SK-N-SH treated with all-trans-retinoic acid at 6 μM for 48 hours (cell line): ENCODE data around the gene GRIN1.

ENCODE experiments used
- ATAC-seq: fragments of 200-7000 bp; cut with Tn5 transposase; 3 replicates; pipeline ENCODE4 v1.9.1; 2020; ENCODE audit warnings: mild to moderate bottlenecking, moderate library complexity
- ARNTL ChIP-seq: fragments of 450-650 bp; formaldehyde crosslinking; IDR thresholded peaks from 2 replicates; pipeline ENCODE4 v1.5.0; 2020; ENCODE audit warnings: low read depth, mild to moderate bottlenecking, moderate library complexity, borderline replicate concordance
- BACH2 ChIP-seq: fragments of 250-450 bp; sonication (Bioruptor Pico); IDR thresholded peaks from 2 replicates; pipeline ENCODE4 v1.9.0; 2021; ENCODE audit warnings: mild to moderate bottlenecking, borderline replicate concordance
- CSDC2 ChIP-seq: fragments of 250-450 bp; sonication (Bioruptor Pico); IDR thresholded peaks from 2 replicates; pipeline ENCODE4 v1.5.0; 2020; ENCODE audit warnings: mild to moderate bottlenecking, moderate library complexity
- CSRNP3 ChIP-seq: fragments of 250-450 bp; sonication (Bioruptor Pico); IDR thresholded peaks from 2 replicates; pipeline ENCODE4 v1.5.1; 2021; ENCODE audit warnings: mild to moderate bottlenecking, moderate library complexity
- ESRRG ChIP-seq: fragments of 250-450 bp; sonication (Bioruptor Pico); IDR thresholded peaks from 2 replicates; pipeline ENCODE4 v1.6.1; 2021; ENCODE audit warnings: mild to moderate bottlenecking
- GLIS3 ChIP-seq: fragments of 250-450 bp; sonication (Bioruptor Pico); IDR thresholded peaks from 2 replicates; pipeline ENCODE4 v1.5.0; 2020; ENCODE audit warnings: mild to moderate bottlenecking, moderate library complexity
- ISL1 ChIP-seq: fragments of 250-450 bp; sonication (Bioruptor Pico); IDR thresholded peaks from 2 replicates; pipeline ENCODE4 v2.1.2; 2022; ENCODE audit warnings: mild to moderate bottlenecking, moderate library complexity
- OSR1 ChIP-seq: fragments of 250-450 bp; sonication (Bioruptor Pico); IDR thresholded peaks from 2 replicates; pipeline ENCODE4 v1.8.0; 2022; ENCODE audit warnings: moderate library complexity, mild to moderate bottlenecking, inconsistent platforms
- PPARA ChIP-seq: fragments of 250-450 bp; sonication (Bioruptor Pico); IDR thresholded peaks from 2 replicates; pipeline ENCODE4 v1.5.0; 2020; ENCODE audit warnings: mild to moderate bottlenecking, borderline replicate concordance
- RARB ChIP-seq: fragments of 250-450 bp; sonication (Bioruptor Pico); IDR thresholded peaks from 2 replicates; pipeline ENCODE4 v1.8.0; 2021; ENCODE audit warnings: mild to moderate bottlenecking, moderate library complexity
- SNAI2 ChIP-seq: fragments of 250-450 bp; sonication (Bioruptor Pico); IDR thresholded peaks from 2 replicates; pipeline ENCODE4 v1.5.0; 2020; ENCODE audit warnings: mild to moderate bottlenecking, moderate library complexity
- TCF4 ChIP-seq: fragments of 250-450 bp; sonication (Bioruptor Pico); IDR thresholded peaks from 2 replicates; pipeline ENCODE4 v1.8.0; 2021; ENCODE audit warnings: mild to moderate bottlenecking, moderate library complexity, borderline replicate concordance
- TOX ChIP-seq: fragments of 250-450 bp; sonication (Bioruptor Pico); IDR thresholded peaks from 2 replicates; pipeline ENCODE4 v1.8.0; 2021; ENCODE audit warnings: mild to moderate bottlenecking, moderate library complexity, borderline replicate concordance
- ZC3H10 ChIP-seq: fragments of 250-450 bp; sonication (Bioruptor Pico); IDR thresholded peaks from 2 replicates; pipeline ENCODE4 v1.5.1; 2021; ENCODE audit warnings: mild to moderate bottlenecking, moderate library complexity
- ZFP3 ChIP-seq: fragments of 250-450 bp; sonication (Bioruptor Pico); IDR thresholded peaks from 2 replicates; pipeline ENCODE4 v1.5.0; 2020; ENCODE audit warnings: mild to moderate bottlenecking, moderate library complexity
- ZNF565 ChIP-seq: fragments of 450-650 bp; formaldehyde crosslinking; conservative IDR thresholded peaks from 2 replicates; pipeline ENCODE4 v1.5.0; 2020; ENCODE audit warnings: low read depth, mild to moderate bottlenecking, moderate library complexity
- ZNF70 ChIP-seq: fragments of 450-650 bp; formaldehyde crosslinking; IDR thresholded peaks from 2 replicates; pipeline ENCODE4 v1.5.0; 2020; ENCODE audit warnings: mild to moderate bottlenecking, moderate library complexity
- ZNF8 ChIP-seq: fragments of 450-650 bp; formaldehyde crosslinking; IDR thresholded peaks from 2 replicates; pipeline ENCODE4 v1.5.0; 2020; ENCODE audit warnings: mild to moderate bottlenecking, moderate library complexity
- TF ChIP-seq, protein P1 (sequence below): fragments of 250-450 bp; sonication (Bioruptor Pico); IDR thresholded peaks from 2 replicates; pipeline ENCODE4 v1.8.0; 2021; ENCODE audit warnings: low read depth, mild to moderate bottlenecking, moderate library complexity, borderline replicate concordance
- TF ChIP-seq, protein P2 (sequence below): fragments of 250-450 bp; sonication (Bioruptor Pico); IDR thresholded peaks from 2 replicates; pipeline ENCODE4 v1.5.1; 2020; ENCODE audit warnings: low read depth, mild to moderate bottlenecking, moderate library complexity
- TF ChIP-seq, protein P3 (sequence below): fragments of 250-450 bp; sonication (Bioruptor Pico); IDR thresholded peaks from 2 replicates; pipeline ENCODE4 v1.5.0; 2020; ENCODE audit warnings: mild to moderate bottlenecking, moderate library complexity

The GRIN1 gene

GRCh38 chr9:137105814-137106661, 32.9 kb upstream of the GRIN1 start:
- TF ChIP-seq CSDC2 (CRISPR knock-in tag) (no peak), RARB (CRISPR knock-in tag) (no peak), BACH2 (CRISPR knock-in tag) (no peak), ZNF70 (CRISPR knock-in tag) (no peak), GLIS3 (CRISPR knock-in tag) (no peak), TOX (CRISPR knock-in tag) (no peak), SNAI2 (CRISPR knock-in tag) (no peak)
- TF ChIP-seq, protein P1, sequence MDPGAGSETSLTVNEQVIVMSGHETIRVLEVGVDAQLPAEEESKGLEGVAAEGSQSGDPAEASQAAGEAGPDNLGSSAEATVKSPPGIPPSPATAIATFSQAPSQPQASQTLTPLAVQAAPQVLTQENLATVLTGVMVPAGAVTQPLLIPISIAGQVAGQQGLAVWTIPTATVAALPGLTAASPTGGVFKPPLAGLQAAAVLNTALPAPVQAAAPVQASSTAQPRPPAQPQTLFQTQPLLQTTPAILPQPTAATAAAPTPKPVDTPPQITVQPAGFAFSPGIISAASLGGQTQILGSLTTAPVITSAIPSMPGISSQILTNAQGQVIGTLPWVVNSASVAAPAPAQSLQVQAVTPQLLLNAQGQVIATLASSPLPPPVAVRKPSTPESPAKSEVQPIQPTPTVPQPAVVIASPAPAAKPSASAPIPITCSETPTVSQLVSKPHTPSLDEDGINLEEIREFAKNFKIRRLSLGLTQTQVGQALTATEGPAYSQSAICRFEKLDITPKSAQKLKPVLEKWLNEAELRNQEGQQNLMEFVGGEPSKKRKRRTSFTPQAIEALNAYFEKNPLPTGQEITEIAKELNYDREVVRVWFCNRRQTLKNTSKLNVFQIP, result no peak
- ATAC-seq, result no peak

- no peak for TF ChIP-seq GLIS3 (CRISPR knock-in tag)
- TF ChIP-seq PPARA (CRISPR knock-in tag), result no peak
- TF ChIP-seq, protein P2, sequence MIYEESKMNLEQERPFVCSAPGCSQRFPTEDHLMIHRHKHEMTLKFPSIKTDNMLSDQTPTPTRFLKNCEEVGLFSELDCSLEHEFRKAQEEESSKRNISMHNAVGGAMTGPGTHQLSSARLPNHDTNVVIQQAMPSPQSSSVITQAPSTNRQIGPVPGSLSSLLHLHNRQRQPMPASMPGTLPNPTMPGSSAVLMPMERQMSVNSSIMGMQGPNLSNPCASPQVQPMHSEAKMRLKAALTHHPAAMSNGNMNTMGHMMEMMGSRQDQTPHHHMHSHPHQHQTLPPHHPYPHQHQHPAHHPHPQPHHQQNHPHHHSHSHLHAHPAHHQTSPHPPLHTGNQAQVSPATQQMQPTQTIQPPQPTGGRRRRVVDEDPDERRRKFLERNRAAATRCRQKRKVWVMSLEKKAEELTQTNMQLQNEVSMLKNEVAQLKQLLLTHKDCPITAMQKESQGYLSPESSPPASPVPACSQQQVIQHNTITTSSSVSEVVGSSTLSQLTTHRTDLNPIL (CRISPR knock-in tag), result no peak
- no peak for TF ChIP-seq BACH2 (CRISPR knock-in tag)
- no peak for TF ChIP-seq ZNF565 (CRISPR knock-in tag)
- no peak for TF ChIP-seq ARNTL (CRISPR knock-in tag)
- TF ChIP-seq ZNF70 (CRISPR knock-in tag), result no peak
- TF ChIP-seq ZC3H10, result no peak
- TF ChIP-seq, protein P3, sequence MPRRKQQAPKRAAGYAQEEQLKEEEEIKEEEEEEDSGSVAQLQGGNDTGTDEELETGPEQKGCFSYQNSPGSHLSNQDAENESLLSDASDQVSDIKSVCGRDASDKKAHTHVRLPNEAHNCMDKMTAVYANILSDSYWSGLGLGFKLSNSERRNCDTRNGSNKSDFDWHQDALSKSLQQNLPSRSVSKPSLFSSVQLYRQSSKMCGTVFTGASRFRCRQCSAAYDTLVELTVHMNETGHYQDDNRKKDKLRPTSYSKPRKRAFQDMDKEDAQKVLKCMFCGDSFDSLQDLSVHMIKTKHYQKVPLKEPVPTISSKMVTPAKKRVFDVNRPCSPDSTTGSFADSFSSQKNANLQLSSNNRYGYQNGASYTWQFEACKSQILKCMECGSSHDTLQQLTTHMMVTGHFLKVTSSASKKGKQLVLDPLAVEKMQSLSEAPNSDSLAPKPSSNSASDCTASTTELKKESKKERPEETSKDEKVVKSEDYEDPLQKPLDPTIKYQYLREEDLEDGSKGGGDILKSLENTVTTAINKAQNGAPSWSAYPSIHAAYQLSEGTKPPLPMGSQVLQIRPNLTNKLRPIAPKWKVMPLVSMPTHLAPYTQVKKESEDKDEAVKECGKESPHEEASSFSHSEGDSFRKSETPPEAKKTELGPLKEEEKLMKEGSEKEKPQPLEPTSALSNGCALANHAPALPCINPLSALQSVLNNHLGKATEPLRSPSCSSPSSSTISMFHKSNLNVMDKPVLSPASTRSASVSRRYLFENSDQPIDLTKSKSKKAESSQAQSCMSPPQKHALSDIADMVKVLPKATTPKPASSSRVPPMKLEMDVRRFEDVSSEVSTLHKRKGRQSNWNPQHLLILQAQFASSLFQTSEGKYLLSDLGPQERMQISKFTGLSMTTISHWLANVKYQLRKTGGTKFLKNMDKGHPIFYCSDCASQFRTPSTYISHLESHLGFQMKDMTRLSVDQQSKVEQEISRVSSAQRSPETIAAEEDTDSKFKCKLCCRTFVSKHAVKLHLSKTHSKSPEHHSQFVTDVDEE (CRISPR knock-in tag), result no peak
- no peak for TF ChIP-seq ZFP3 (CRISPR knock-in tag)
- no peak for TF ChIP-seq RARB (CRISPR knock-in tag)
- no peak for TF ChIP-seq CSRNP3
- no peak for TF ChIP-seq ISL1 (CRISPR knock-in tag)
- TF ChIP-seq TCF4 (CRISPR knock-in tag), result no peak
- no peak for TF ChIP-seq ZNF8 (CRISPR knock-in tag)
- TF ChIP-seq OSR1, result no peak
- TF ChIP-seq, all 23 proteins: peak for 0
Observed at GRCh38 chr9:137106662-137107250, 32.2 kb upstream of the GRIN1 start.

DNA sequence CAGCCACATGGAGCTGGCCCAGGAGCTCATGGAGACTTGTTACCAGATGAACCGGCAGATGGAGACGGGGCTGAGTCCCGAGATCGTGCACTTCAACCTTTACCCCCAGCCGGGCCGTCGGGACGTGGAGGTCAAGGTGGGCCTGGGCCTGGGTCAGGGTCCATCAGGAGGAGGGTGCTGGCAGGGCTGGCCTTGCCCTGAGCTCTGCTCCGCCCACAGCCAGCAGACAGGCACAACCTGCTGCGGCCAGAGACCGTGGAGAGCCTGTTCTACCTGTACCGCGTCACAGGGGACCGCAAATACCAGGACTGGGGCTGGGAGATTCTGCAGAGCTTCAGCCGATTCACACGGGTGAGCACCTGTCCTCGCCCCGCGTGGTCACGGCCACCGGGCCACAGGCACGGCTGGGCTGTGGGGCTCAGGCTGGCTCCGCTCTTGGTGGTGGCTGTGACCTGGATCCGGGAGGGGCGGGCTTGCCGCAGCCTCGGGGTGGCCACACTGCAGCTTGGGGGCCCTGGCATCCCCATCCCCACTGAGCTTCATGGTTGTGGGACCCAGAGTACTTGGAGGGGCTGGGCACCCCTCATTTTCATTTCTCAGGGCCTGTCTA, 31.5 kb upstream of the GRIN1 start:
- no peak; the same call in 1 of the 3 replicates for ATAC-seq
- no peak for TF ChIP-seq SNAI2 (CRISPR knock-in tag)

More at GRCh38 chr9:137106662-137107250, 32.2 kb upstream of the GRIN1 start:
- no peak for ATAC-seq

- no peak for ATAC-seq
- no peak for TF ChIP-seq ZNF565 (CRISPR knock-in tag)
- no peak for TF ChIP-seq PPARA (CRISPR knock-in tag)
- TF ChIP-seq ESRRG, result no peak
- no peak for TF ChIP-seq ZC3H10
- TF ChIP-seq, all 23 proteins: peak for 0
Observed at GRCh38 chr9:137107982-137108381, 31.0 kb upstream of the GRIN1 start.
